Karpas-422 (cell line): ENCODE results near the gene GNAQ. TPM values are rescaled to one million over a fixed set of nuclear protein-coding genes. Genes with fewer than 3 reads are reported as not detected.
"Not testable (repeated sequence)": the region's sequence is repeated elsewhere in the genome, so short reads cannot be mapped to it uniquely, and the experiment has no call there.

ENCODE experiments used
- DNase-seq: peaks from one replicate; pipeline ENCODE4 v3.0.0-alpha.2; 2015
- H2AFZ ChIP-seq: fragments of 200-600 bp; sonication (generic); 2 replicates; pipeline ENCODE4 v1.6.1; 2014; ENCODE audit warnings: antibody characterized with exemption, low read length, mixed read lengths
- H3K27ac ChIP-seq: fragments of 200-600 bp; sonication (generic); 2 replicates; pipeline ENCODE4 v1.5.1; 2014; ENCODE audit warnings: mild to moderate bottlenecking, low read length, moderate library complexity
- H3K27me3 ChIP-seq: fragments of 200-600 bp; sonication (generic); 2 replicates; pipeline ENCODE4 v1.6.1; 2014; ENCODE audit warnings: low read length, mixed read lengths
- H3K36me3 ChIP-seq: fragments of 200-600 bp; sonication (generic); 2 replicates; pipeline ENCODE4 v1.6.1; 2014; ENCODE audit warnings: low read length, mixed read lengths; ENCODE audit not compliant: insufficient read depth
- H3K4me1 ChIP-seq: fragments of 200-600 bp; sonication (generic); 2 replicates; pipeline ENCODE4 v1.6.1; 2014; ENCODE audit warnings: mild to moderate bottlenecking, low read length, mixed read lengths
- H3K4me2 ChIP-seq: fragments of 200-600 bp; sonication (generic); 2 replicates; pipeline ENCODE4 v1.6.1; 2014; ENCODE audit warnings: low read length, low read depth, mild to moderate bottlenecking; ENCODE audit not compliant: poor library complexity, severe bottlenecking
- H3K4me3 ChIP-seq: fragments of 200-600 bp; sonication (generic); 2 replicates; pipeline ENCODE4 v1.5.1; 2014; ENCODE audit warnings: mild to moderate bottlenecking, antibody characterized with exemption, low read length, mixed read lengths
- H3K79me2 ChIP-seq: fragments of 200-600 bp; sonication (generic); 2 replicates; pipeline ENCODE4 v1.6.1; 2014; ENCODE audit warnings: mild to moderate bottlenecking, low read length, mixed read lengths
- H3K9ac ChIP-seq: fragments of 200-600 bp; sonication (generic); 2 replicates; pipeline ENCODE4 v1.6.0; 2014; ENCODE audit warnings: low read length
- H3K9me2 ChIP-seq: fragments of 200-600 bp; sonication (generic), shearing (Covaris generic); replicated peaks from 2 replicates; pipeline ENCODE4 v1.6.0; 2014; ENCODE audit warnings: mild to moderate bottlenecking, low read length, moderate library complexity; ENCODE audit not compliant: insufficient read depth
- H3K9me3 ChIP-seq: fragments of 300-700, 200-600 bp; sonication (generic); 2 replicates; pipeline ENCODE4 v1.6.1; 2014; ENCODE audit warnings: low read length, mixed read lengths
- H4K20me1 ChIP-seq: fragments of 200-600 bp; sonication (generic); 2 replicates; pipeline ENCODE4 v1.6.1; 2014; ENCODE audit warnings: mild to moderate bottlenecking, antibody characterized with exemption, low read length, low read depth; ENCODE audit not compliant: insufficient read depth
- total RNA-seq: library from RNA; depleted of rRNA; stranded (reverse); fragments of >200 nt; shearing (Covaris generic); gene quantifications from 2 replicates; pipeline ENCODE4 v1.2.3, GENCODE V29; 2014; ENCODE audit warnings: low replicate concordance; rRNA removed

GNAQ gene
- not detected in 2 replicates for total RNA-seq

GRCh38 chr9:78031444-78031892, at the start of gene GNAQ:
TSS of gene GNAQ (minus strand) at chr9:78031811. CDS start at chr9:78031235, 576 bp downstream.
- Histone ChIP-seq H3K36me3 (no peaks in the 10 kb centered on the region), H3K4me3 (no peak within 1 kb of the TSS), H3K9ac (no peak within 1 kb of the TSS), H3K9me2 (no peaks in the 10 kb centered on the region), H3K4me1 (peaks cover 7% of the 10 kb centered on the region; the same call in 1 of the 2 replicates), H4K20me1 (no peaks in the 10 kb centered on the region), H3K79me2 (no peaks in the 10 kb centered on the region), H3K27me3 (no peaks in the 10 kb centered on the region), H2AFZ (no peak within 1 kb of the TSS), H3K27ac (no peak within 1 kb of the TSS), H3K9me3 (no peaks in the 10 kb centered on the region), H3K4me2 (no peak within 1 kb of the TSS)
- DNase-seq, result no peak

DNA sequence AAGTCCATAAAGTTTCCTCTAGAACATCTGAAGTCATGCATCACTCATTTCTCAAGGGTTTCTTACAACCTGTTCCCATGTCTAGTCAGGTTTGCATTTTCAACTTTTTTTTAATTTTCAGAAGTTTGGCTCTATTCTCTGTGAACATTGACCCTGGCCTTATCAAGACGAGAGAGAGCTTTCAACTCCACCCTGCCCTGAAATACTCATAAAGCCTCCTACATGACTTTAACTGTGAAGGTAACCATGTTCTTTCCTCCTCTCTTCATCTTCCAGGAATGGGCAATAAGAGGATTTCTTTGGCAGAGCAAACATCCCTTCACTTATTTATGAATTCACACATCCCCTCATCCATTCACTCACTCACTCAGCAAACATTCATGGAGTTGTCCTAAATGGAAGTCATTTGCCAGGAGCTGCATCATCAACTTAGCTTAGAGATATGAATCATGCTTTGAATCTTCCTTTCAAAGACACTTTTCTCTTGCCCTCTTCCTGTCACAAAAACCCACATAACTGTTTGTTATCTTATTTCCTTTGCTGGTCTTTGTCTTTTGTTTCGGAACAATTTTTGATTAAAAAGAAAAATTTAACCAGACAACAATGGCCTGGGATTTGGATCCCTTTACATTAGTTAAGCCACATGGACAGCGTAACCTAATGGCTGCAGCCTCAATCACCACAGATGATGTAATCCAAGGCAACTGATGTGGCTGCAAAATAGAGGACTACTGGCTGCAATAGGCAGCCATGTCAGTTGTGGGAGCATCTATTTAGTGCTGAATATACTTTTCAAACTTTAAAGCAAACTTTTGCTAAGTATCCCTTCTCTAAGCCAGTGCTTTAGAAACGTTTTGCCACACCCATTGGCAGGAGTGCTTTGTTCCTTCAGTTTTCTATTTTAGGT, 43.0 kb upstream of the GNAQ start:
- H3K4me3 ChIP-seq, result no peak overlapping the region
- no peaks in the 10 kb centered on the region for H3K9me2 ChIP-seq
- no peaks in the 10 kb centered on the region for H3K4me1 ChIP-seq
- H3K27ac ChIP-seq, result no peak overlapping the region
- no peaks in the 10 kb centered on the region for H3K36me3 ChIP-seq
- H2AFZ ChIP-seq, result no peak overlapping the region
- no peaks in the 10 kb centered on the region for H3K79me2 ChIP-seq
- no peak overlapping the region for H3K4me2 ChIP-seq
- DNase-seq, result no peak
- no peaks in the 10 kb centered on the region for H4K20me1 ChIP-seq
- no peaks in the 10 kb centered on the region for H3K9me3 ChIP-seq
- no peaks in the 10 kb centered on the region for H3K27me3 ChIP-seq
- H3K9ac ChIP-seq, result no peak overlapping the region

- H3K27ac ChIP-seq, result no peak overlapping the region
- no peaks in the 10 kb centered on the region for H3K4me1 ChIP-seq
- H3K79me2 ChIP-seq, result no peaks in the 10 kb centered on the region
- H3K9ac ChIP-seq, result no peak overlapping the region
- no peaks in the 10 kb centered on the region for H3K9me2 ChIP-seq
- no peak overlapping the region for H3K4me3 ChIP-seq
- no peak for DNase-seq
- H3K4me2 ChIP-seq, result no peak overlapping the region
- H4K20me1 ChIP-seq, result no peaks in the 10 kb centered on the region
- no peaks in the 10 kb centered on the region for H3K36me3 ChIP-seq
- H2AFZ ChIP-seq, result no peak overlapping the region
- no peaks in the 10 kb centered on the region for H3K9me3 ChIP-seq
- no peaks in the 10 kb centered on the region for H3K27me3 ChIP-seq
These were observed 42.1 kb upstream of the GNAQ start for GRCh38 chr9:78073722-78074121.

GRCh38 chr9:78072586-78073199, 41.1 kb upstream of the GNAQ start:
- Histone ChIP-seq H2AFZ (no peak overlapping the region), H3K4me2 (no peak overlapping the region), H4K20me1 (no peaks in the 10 kb centered on the region), H3K36me3 (no peaks in the 10 kb centered on the region), H3K9me3 (no peaks in the 10 kb centered on the region), H3K9ac (no peak overlapping the region), H3K4me1 (no peaks in the 10 kb centered on the region), H3K4me3 (no peak overlapping the region), H3K79me2 (no peaks in the 10 kb centered on the region), H3K27me3 (no peaks in the 10 kb centered on the region), H3K9me2 (no peaks in the 10 kb centered on the region), H3K27ac (no peak overlapping the region)
- no peak for DNase-seq

DNA sequence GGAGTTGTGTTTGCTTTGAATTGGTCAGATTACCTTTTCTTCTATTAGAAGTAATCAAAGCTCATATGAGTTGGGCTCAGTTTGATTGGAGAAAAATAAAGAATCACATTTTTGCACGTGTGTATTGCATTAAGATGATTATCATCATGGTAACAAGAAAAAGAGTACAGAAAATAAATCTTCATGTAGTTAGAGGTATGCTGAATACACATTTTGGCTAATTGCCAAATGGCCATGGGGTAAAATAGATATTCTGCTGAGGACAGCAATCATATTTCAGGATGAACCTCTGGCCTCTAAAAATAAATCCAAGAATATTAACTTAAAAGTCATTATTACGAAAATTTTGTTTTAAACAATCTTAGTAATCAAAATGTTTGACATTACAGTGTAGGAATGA, 38.9 kb upstream of the GNAQ start:
- H3K9me3 ChIP-seq, result no peaks in the 10 kb centered on the region
- no peak for DNase-seq
- H3K9me2 ChIP-seq, result no peaks in the 10 kb centered on the region
- no peak overlapping the region for H3K4me3 ChIP-seq
- H2AFZ ChIP-seq, result no peak overlapping the region
- H3K27ac ChIP-seq, result no peak overlapping the region
- H3K4me1 ChIP-seq, result no peaks in the 10 kb centered on the region
- no peaks in the 10 kb centered on the region; the same call in 1 of the 2 replicates for H3K36me3 ChIP-seq
- no peak overlapping the region for H3K4me2 ChIP-seq
- H4K20me1 ChIP-seq, result no peaks in the 10 kb centered on the region
- no peaks in the 10 kb centered on the region for H3K27me3 ChIP-seq
- H3K9ac ChIP-seq, result no peak overlapping the region
- no peaks in the 10 kb centered on the region for H3K79me2 ChIP-seq

DNA sequence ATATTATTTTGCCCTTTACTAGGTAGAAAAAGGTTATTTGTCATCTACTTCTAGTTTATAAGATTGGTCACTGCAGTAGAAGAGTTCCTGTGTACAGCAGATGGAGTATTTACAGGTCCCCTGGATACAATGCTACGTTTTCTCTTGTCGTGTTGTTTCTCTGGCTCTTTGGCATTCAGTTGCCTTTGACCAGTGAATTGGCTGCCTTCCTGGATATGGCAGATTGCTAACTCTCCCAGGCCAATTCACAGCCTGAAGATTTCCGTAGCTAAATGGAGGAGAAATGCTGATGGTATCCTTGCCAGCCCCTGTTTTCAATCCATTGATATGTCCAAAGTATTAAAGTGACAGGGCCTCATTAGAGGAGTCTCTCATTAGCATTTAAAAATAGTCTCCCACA, 32.5 kb upstream of the GNAQ start:
- no peaks in the 10 kb centered on the region for H4K20me1 ChIP-seq
- no peak for DNase-seq

DNA sequence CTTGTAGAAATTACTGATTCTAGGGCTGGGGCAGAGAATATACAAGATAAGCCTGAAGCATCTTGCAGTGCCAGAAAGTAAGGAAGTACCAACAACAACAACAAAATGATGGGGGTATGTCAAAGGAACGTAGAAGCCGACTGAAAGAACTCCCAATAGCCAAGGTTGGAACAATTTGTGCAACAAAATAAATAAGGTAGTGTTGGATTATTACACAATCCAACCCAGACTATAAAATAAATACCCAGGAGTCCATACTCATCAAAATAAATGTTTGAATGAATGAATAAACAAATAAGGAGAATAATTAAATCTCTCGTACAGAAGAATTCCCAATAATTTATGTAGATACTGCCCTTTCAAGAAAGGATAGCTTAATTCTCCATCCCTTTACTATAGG, 31.1 kb upstream of the GNAQ start:
- no peaks in the 10 kb centered on the region for H3K27me3 ChIP-seq
- no peaks in the 10 kb centered on the region for H4K20me1 ChIP-seq
- no peaks in the 10 kb centered on the region for H3K4me1 ChIP-seq
- no peaks in the 10 kb centered on the region for H3K9me3 ChIP-seq
- H3K4me3 ChIP-seq, result no peak overlapping the region
- no peak overlapping the region for H3K4me2 ChIP-seq
- no peak overlapping the region for H3K9ac ChIP-seq
- no peak overlapping the region for H3K27ac ChIP-seq
- H3K79me2 ChIP-seq, result no peaks in the 10 kb centered on the region
- no peaks in the 10 kb centered on the region for H3K9me2 ChIP-seq
- H3K36me3 ChIP-seq, result no peaks in the 10 kb centered on the region; the same call in 1 of the 2 replicates
- H2AFZ ChIP-seq, result no peak overlapping the region
- no peak for DNase-seq

More for the DNA sequence above, 32.5 kb upstream of the GNAQ start:
- no peaks in the 10 kb centered on the region for H3K9me2 ChIP-seq
- no peak overlapping the region for H3K4me2 ChIP-seq
- H3K9me3 ChIP-seq, result no peaks in the 10 kb centered on the region
- no peak overlapping the region for H3K27ac ChIP-seq
- no peak overlapping the region for H3K4me3 ChIP-seq
- no peak overlapping the region for H2AFZ ChIP-seq
- H3K9ac ChIP-seq, result no peak overlapping the region
- H3K79me2 ChIP-seq, result no peaks in the 10 kb centered on the region
- no peaks in the 10 kb centered on the region for H3K4me1 ChIP-seq
- no peaks in the 10 kb centered on the region for H3K27me3 ChIP-seq
- H3K36me3 ChIP-seq, result no peaks in the 10 kb centered on the region; the same call in 1 of the 2 replicates

DNA sequence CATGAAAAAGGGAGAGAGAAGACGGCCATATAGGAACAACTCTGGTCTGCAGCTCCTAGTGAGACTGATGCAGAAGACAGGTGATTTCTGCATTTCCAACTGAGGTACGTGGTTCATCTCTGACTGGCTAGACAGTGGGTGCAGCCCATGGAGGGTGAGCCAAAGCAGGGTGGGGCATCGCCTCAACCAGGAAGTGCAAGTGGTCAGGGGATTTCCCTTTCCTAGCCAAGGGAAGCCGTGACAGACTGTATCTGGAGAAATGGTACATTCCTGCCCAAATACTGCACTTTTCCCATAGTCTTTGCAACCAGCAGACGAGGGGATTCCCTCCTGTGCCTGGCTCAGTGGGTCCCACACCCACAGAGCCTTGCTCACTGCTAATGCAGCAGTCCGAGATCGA, 22.6 kb upstream of the GNAQ start:
- H2AFZ ChIP-seq, H3K9ac ChIP-seq, H3K36me3 ChIP-seq, DNase-seq, H3K4me3 ChIP-seq, H3K9me3 ChIP-seq, H3K4me1 ChIP-seq, H3K27me3 ChIP-seq, H3K79me2 ChIP-seq, H3K27ac ChIP-seq, H4K20me1 ChIP-seq, H3K9me2 ChIP-seq, H3K4me2 ChIP-seq: not testable (repeated sequence)
